ENCODE data around the gene USP54.

- no peak for TF ChIP-seq CTCF (conservative IDR thresholded peaks at IDR 0.05 in 1 of 2, IDR thresholded peaks at IDR 0.05 in 1 of 2; ENCODE audit: low read depth in 1 of 2, low read length in 2 of 2)
- TF ChIP-seq EZH2 (IDR thresholded peaks at IDR 0.05; ENCODE audit: low read length, missing control alignments): no peak
Observed at GRCh38 chr10:73614720-73615119, 23.6 kb upstream of the USP54 start.
